ENCODE measurements around the gene FADS6. TPM values are rescaled to one million over a fixed set of nuclear protein-coding genes. Genes with fewer than 3 reads are reported as not detected.

The FADS6 gene, protein sequence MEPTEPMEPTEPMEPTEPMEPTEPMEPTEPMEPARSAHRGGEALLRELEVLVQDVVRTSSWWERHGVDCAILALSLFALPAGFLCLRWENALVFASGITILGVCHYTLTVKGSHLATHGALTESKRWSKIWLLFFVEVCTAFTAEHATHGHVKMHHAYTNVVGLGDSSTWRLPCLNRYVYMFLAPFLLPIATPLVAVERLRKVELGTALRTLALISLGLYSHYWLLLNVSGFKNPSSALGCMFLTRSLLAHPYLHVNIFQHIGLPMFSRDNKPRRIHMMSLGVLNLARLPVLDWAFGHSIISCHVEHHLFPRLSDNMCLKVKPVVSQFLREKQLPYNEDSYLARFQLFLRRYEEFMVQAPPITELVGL
- not detected in 2 replicates for polyA plus RNA-seq
- not detected in 2 replicates for polyA minus RNA-seq

DNA sequence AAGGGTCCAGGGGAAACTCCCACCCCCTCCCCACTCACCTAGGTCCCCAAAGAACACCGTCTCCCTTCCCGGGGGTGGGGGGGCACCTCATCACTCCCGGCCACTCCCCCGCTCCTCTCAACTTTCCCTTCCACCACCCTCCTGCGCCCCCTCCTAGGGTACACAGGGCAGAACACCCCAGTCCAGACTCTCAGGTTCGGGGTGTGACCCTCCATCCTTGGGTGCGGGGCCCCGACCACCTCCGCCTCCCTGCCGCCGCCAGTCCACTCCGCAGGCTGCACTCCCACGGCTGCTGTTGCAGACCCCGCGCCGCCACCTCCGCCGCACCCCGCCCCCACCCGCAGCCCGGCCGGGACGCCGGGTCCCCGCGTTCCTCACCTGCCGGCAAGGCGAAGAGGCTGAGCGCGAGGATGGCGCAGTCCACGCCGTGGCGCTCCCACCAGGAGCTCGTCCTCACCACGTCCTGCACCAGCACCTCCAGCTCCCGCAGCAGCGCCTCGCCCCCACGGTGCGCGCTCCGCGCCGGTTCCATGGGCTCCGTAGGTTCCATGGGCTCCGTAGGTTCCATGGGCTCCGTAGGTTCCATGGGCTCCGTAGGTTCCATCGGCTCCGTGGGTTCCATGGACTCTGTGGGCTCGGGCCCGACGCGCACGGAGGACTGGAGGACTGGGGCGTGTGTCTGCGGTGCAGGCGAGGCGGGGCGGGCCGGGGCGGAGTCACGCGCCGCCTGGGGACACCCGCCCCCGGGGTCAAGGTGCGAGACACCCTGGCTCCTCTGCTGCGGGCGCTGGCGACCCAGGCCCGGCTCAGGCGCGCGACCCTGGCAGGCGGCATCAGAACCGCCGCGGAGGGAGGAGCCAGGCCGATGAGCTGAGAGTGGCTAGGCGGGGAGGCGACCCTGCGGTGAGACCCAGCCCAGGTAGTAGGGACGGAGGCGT lies at the start of gene FADS6:
Gene FADS6 (minus strand): TSS at position 660 of the 938 bp plus-strand sequence. CDS start 38 bp downstream, at position 622.
- no peaks in the 10 kb centered on the region for H3F3A ChIP-seq (ENCODE audit: insufficient read depth, low read length, poor library complexity, severe bottlenecking)
- H3K9me3 ChIP-seq (ENCODE audit: low read length): no peaks in the 10 kb centered on the region
- H4K20me1 ChIP-seq (ENCODE audit: insufficient read depth): no peaks in the 10 kb centered on the region
- H3K4me2 ChIP-seq (ENCODE audit: low read length): no peak within 1 kb of the TSS
- H3K9me2 ChIP-seq (ENCODE audit: insufficient read depth, low read length): no peaks in the 10 kb centered on the region
- TF ChIP-seq MXI1 (conservative IDR thresholded peaks at IDR 0.05; ENCODE audit: poor library complexity, severe bottlenecking) (no peak), RAD21 (conservative IDR thresholded peaks at IDR 0.05) (no peak), EZH2 (IDR thresholded peaks at IDR 0.05; ENCODE audit: borderline replicate concordance, insufficient read depth, low read length, poor library complexity, severe bottlenecking) (no peak), SMC3 (conservative IDR thresholded peaks at IDR 0.05; ENCODE audit: poor library complexity) (no peak), REST (IDR thresholded peaks at IDR 0.05; ENCODE audit: borderline replicate concordance) (no peak), EP300 (conservative IDR thresholded peaks at IDR 0.05; ENCODE audit: poor library complexity, severe bottlenecking) (no peak), TAF1 (IDR thresholded peaks at IDR 0.05; ENCODE audit: low read depth) (no peak), POLR2AphosphoS5 (IDR thresholded peaks at IDR 0.05) (no peak)
- TF ChIP-seq, protein P1, sequence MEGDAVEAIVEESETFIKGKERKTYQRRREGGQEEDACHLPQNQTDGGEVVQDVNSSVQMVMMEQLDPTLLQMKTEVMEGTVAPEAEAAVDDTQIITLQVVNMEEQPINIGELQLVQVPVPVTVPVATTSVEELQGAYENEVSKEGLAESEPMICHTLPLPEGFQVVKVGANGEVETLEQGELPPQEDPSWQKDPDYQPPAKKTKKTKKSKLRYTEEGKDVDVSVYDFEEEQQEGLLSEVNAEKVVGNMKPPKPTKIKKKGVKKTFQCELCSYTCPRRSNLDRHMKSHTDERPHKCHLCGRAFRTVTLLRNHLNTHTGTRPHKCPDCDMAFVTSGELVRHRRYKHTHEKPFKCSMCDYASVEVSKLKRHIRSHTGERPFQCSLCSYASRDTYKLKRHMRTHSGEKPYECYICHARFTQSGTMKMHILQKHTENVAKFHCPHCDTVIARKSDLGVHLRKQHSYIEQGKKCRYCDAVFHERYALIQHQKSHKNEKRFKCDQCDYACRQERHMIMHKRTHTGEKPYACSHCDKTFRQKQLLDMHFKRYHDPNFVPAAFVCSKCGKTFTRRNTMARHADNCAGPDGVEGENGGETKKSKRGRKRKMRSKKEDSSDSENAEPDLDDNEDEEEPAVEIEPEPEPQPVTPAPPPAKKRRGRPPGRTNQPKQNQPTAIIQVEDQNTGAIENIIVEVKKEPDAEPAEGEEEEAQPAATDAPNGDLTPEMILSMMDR (IDR thresholded peaks at IDR 0.05; ENCODE audit: poor library complexity, severe bottlenecking): no peak
- H3K36me3 ChIP-seq (ENCODE audit: insufficient read depth, low read length): no peaks in the 10 kb centered on the region
- no peak within 1 kb of the TSS for H3K27ac ChIP-seq (ENCODE audit: low read length)
- no peak within 1 kb of the TSS for H3K9ac ChIP-seq (ENCODE audit: low read length)
- H3K27me3 ChIP-seq (ENCODE audit: insufficient read depth, low read depth, low read length): peaks cover 56% of the 10 kb centered on the region
- H3K4me3 ChIP-seq (ENCODE audit: low read length): peak within 1 kb of the TSS; percentile 65
- no peaks in the 10 kb centered on the region for H3K79me2 ChIP-seq (replicated peaks; ENCODE audit: insufficient read depth, low read length)
- H2AFZ ChIP-seq (ENCODE audit: low read depth, low read length): no peak within 1 kb of the TSS

DNA sequence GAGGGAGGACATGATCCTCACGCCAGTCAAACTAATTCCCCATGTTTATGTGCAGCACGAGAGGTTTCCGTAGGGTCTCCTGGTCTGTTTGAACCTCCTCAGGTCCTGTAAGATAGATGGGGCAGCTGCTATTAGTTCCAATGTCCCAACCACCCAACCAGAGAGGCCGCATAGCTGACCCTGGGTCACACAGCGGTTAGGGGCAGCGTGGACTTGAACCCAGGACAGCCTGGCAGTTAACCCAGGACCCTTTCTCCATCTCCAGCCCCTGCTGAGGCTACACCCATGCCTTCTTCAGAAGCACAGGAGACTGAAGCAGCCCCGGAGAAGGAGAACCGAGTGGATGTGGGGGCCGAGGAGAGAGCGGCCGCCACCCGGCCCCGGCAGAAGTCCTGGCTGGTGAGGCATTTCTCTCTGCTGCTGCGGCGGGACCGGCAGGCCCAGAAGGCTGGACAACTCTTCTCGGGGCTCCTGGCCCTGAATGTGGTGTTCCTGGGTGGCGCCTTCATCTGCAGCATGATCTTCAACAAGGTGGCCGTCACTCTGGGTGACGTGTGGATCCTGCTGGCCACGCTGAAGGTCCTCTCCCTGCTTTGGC lies 47.8 kb upstream of the FADS6 start:
- H3F3A ChIP-seq (ENCODE audit: insufficient read depth, low read length, poor library complexity, severe bottlenecking): no peaks in the 10 kb centered on the region
- H3K9ac ChIP-seq (ENCODE audit: low read length): no peak overlapping the region
- H3K4me3 ChIP-seq (ENCODE audit: low read length): no peak overlapping the region
- H2AFZ ChIP-seq (ENCODE audit: low read depth, low read length): no peak overlapping the region
- no peak overlapping the region for H3K4me2 ChIP-seq (ENCODE audit: low read length)
- peaks cover 59% of the 10 kb centered on the region for H3K27me3 ChIP-seq (ENCODE audit: insufficient read depth, low read depth, low read length)
- H3K9me3 ChIP-seq (ENCODE audit: low read length): no peaks in the 10 kb centered on the region
- H4K20me1 ChIP-seq (ENCODE audit: insufficient read depth): no peaks in the 10 kb centered on the region
- no peak overlapping the region for H3K27ac ChIP-seq (ENCODE audit: low read length)
- TF ChIP-seq TAF1 (IDR thresholded peaks at IDR 0.05; ENCODE audit: low read depth) (no peak), SMC3 (conservative IDR thresholded peaks at IDR 0.05; ENCODE audit: poor library complexity) (no peak), EP300 (conservative IDR thresholded peaks at IDR 0.05; ENCODE audit: poor library complexity, severe bottlenecking) (no peak)
- H3K79me2 ChIP-seq (replicated peaks; ENCODE audit: insufficient read depth, low read length): no peaks in the 10 kb centered on the region
- no peaks in the 10 kb centered on the region for H3K9me2 ChIP-seq (ENCODE audit: insufficient read depth, low read length)
- no peaks in the 10 kb centered on the region for H3K36me3 ChIP-seq (ENCODE audit: insufficient read depth, low read length)
